SK-N-SH treated with all-trans-retinoic acid at 6 μM for 48 hours (cell line): ENCODE data around the gene OR7C2.

Experiments
- ATAC-seq: fragments of 200-7000 bp; cut with Tn5 transposase; 3 replicates; pipeline ENCODE4 v1.9.1; 2020; ENCODE audit warnings: mild to moderate bottlenecking, moderate library complexity
- ARNTL ChIP-seq: fragments of 450-650 bp; formaldehyde crosslinking; IDR thresholded peaks from 2 replicates; pipeline ENCODE4 v1.5.0; 2020; ENCODE audit warnings: low read depth, mild to moderate bottlenecking, moderate library complexity, borderline replicate concordance
- BACH2 ChIP-seq: fragments of 250-450 bp; sonication (Bioruptor Pico); IDR thresholded peaks from 2 replicates; pipeline ENCODE4 v1.9.0; 2021; ENCODE audit warnings: mild to moderate bottlenecking, borderline replicate concordance
- CREB5 ChIP-seq: fragments of 250-450 bp; sonication (Bioruptor Pico); IDR thresholded peaks from 2 replicates; pipeline ENCODE4 v1.5.1; 2020; ENCODE audit warnings: low read depth, mild to moderate bottlenecking, moderate library complexity
- CSDC2 ChIP-seq: fragments of 250-450 bp; sonication (Bioruptor Pico); IDR thresholded peaks from 2 replicates; pipeline ENCODE4 v1.5.0; 2020; ENCODE audit warnings: mild to moderate bottlenecking, moderate library complexity
- CSRNP3 ChIP-seq: fragments of 250-450 bp; sonication (Bioruptor Pico); IDR thresholded peaks from 2 replicates; pipeline ENCODE4 v1.5.1; 2021; ENCODE audit warnings: mild to moderate bottlenecking, moderate library complexity
- ESRRG ChIP-seq: fragments of 250-450 bp; sonication (Bioruptor Pico); IDR thresholded peaks from 2 replicates; pipeline ENCODE4 v1.6.1; 2021; ENCODE audit warnings: mild to moderate bottlenecking
- GLIS3 ChIP-seq: fragments of 250-450 bp; sonication (Bioruptor Pico); IDR thresholded peaks from 2 replicates; pipeline ENCODE4 v1.5.0; 2020; ENCODE audit warnings: mild to moderate bottlenecking, moderate library complexity
- ISL1 ChIP-seq: fragments of 250-450 bp; sonication (Bioruptor Pico); IDR thresholded peaks from 2 replicates; pipeline ENCODE4 v2.1.2; 2022; ENCODE audit warnings: mild to moderate bottlenecking, moderate library complexity
- POU6F1 ChIP-seq: fragments of 250-450 bp; sonication (Bioruptor Pico); IDR thresholded peaks from 2 replicates; pipeline ENCODE4 v1.8.0; 2021; ENCODE audit warnings: low read depth, mild to moderate bottlenecking, moderate library complexity, borderline replicate concordance
- PPARA ChIP-seq: fragments of 250-450 bp; sonication (Bioruptor Pico); IDR thresholded peaks from 2 replicates; pipeline ENCODE4 v1.5.0; 2020; ENCODE audit warnings: mild to moderate bottlenecking, borderline replicate concordance
- RARB ChIP-seq: fragments of 250-450 bp; sonication (Bioruptor Pico); IDR thresholded peaks from 2 replicates; pipeline ENCODE4 v1.8.0; 2021; ENCODE audit warnings: mild to moderate bottlenecking, moderate library complexity
- SNAI2 ChIP-seq: fragments of 250-450 bp; sonication (Bioruptor Pico); IDR thresholded peaks from 2 replicates; pipeline ENCODE4 v1.5.0; 2020; ENCODE audit warnings: mild to moderate bottlenecking, moderate library complexity
- TCF4 ChIP-seq: fragments of 250-450 bp; sonication (Bioruptor Pico); IDR thresholded peaks from 2 replicates; pipeline ENCODE4 v1.8.0; 2021; ENCODE audit warnings: mild to moderate bottlenecking, moderate library complexity, borderline replicate concordance
- TOX ChIP-seq: fragments of 250-450 bp; sonication (Bioruptor Pico); IDR thresholded peaks from 2 replicates; pipeline ENCODE4 v1.8.0; 2021; ENCODE audit warnings: mild to moderate bottlenecking, moderate library complexity, borderline replicate concordance
- TSHZ2 ChIP-seq: fragments of 250-450 bp; sonication (Bioruptor Pico); IDR thresholded peaks from 2 replicates; pipeline ENCODE4 v1.5.0; 2020; ENCODE audit warnings: mild to moderate bottlenecking, moderate library complexity
- ZC3H10 ChIP-seq: fragments of 250-450 bp; sonication (Bioruptor Pico); IDR thresholded peaks from 2 replicates; pipeline ENCODE4 v1.5.1; 2021; ENCODE audit warnings: mild to moderate bottlenecking, moderate library complexity
- ZFP3 ChIP-seq: fragments of 250-450 bp; sonication (Bioruptor Pico); IDR thresholded peaks from 2 replicates; pipeline ENCODE4 v1.5.0; 2020; ENCODE audit warnings: mild to moderate bottlenecking, moderate library complexity
- ZNF565 ChIP-seq: fragments of 450-650 bp; formaldehyde crosslinking; conservative IDR thresholded peaks from 2 replicates; pipeline ENCODE4 v1.5.0; 2020; ENCODE audit warnings: low read depth, mild to moderate bottlenecking, moderate library complexity
- ZNF70 ChIP-seq: fragments of 450-650 bp; formaldehyde crosslinking; IDR thresholded peaks from 2 replicates; pipeline ENCODE4 v1.5.0; 2020; ENCODE audit warnings: mild to moderate bottlenecking, moderate library complexity
- ZNF8 ChIP-seq: fragments of 450-650 bp; formaldehyde crosslinking; IDR thresholded peaks from 2 replicates; pipeline ENCODE4 v1.5.0; 2020; ENCODE audit warnings: mild to moderate bottlenecking, moderate library complexity

Gene OR7C2

GRCh38 chr19:14971474-14971873, 30.2 kb downstream of the OR7C2 start:
- no peak for ATAC-seq
- TF ChIP-seq CSRNP3 (no peak), PPARA (no peak), ARNTL (CRISPR knock-in tag) (no peak), ZNF70 (CRISPR knock-in tag) (no peak), GLIS3 (no peak), ZNF8 (no peak), ESRRG (CRISPR knock-in tag) (no peak), CREB5 (CRISPR knock-in tag) (no peak), CSDC2 (CRISPR knock-in tag) (no peak), RARB (CRISPR knock-in tag) (no peak), BACH2 (no peak), TOX (CRISPR knock-in tag) (no peak), TCF4 (CRISPR knock-in tag) (no peak)
- TF ChIP-seq, all 23 proteins: peak for 0

GRCh38 chr19:14972676-14973075, 31.4 kb downstream of the OR7C2 start:
- TF ChIP-seq ISL1 (no peak), ZFP3 (CRISPR knock-in tag) (no peak), GLIS3 (no peak)
- TF ChIP-seq, all 23 proteins: peak for 0

DNA sequence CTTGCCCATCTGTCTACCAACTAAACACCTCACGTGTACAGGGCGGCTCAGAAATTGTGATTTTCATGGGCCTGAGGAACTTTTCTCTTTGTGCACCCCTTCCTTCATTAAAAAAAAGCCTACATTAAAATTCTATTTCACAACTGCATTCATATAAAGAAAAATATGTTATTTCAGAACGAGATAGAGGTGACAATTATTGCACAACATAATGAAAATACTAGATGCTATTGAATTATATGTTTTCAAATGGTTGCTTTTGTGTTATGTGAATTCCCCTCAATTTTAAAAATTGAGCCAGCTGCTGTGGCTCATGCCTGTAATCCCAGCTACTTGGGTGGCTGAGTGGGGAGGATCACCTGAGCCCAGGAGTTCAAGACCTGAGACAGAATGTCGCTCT, 33.2 kb downstream of the OR7C2 start:
- ATAC-seq = no peak
- TF ChIP-seq SNAI2 (CRISPR knock-in tag) (no peak), TCF4 (CRISPR knock-in tag) (no peak), PPARA (no peak), TSHZ2 (CRISPR knock-in tag) (no peak), ZNF70 (CRISPR knock-in tag) (no peak), CSRNP3 (no peak), ZFP3 (CRISPR knock-in tag) (no peak), ISL1 (no peak), ZNF8 (no peak), ZC3H10 (CRISPR knock-in tag) (no peak), ESRRG (CRISPR knock-in tag) (no peak), POU6F1 (CRISPR knock-in tag) (no peak)

More at GRCh38 chr19:14972676-14973075, 31.4 kb downstream of the OR7C2 start:
- no peak for ATAC-seq

DNA sequence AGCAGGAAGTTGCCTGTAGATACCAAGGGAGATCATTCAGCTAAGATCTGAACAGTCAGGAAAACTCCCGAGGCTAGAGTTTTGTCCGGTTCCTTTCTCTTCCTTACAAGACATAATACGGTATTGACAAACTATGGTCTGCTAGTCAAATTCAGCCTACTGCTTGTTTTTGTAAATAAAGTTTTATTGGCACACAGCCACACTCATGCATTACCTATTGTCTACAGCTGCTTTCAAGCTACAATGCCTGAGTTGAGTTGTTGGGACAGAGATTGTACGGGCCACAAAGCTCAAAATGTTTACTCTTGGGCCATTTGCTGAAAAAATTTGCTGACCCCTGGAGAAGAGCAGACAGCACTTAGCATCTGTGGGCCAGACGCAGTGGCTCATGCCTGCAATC, 35.8 kb downstream of the OR7C2 start:
- no peak for TF ChIP-seq ZNF565 (CRISPR knock-in tag)
- no peak for TF ChIP-seq TSHZ2 (CRISPR knock-in tag)
- ATAC-seq = no peak
